GM13976 (cell line): ENCODE results near the gene DPY19L2.
"Not testable (repeated sequence)": the region's sequence is repeated elsewhere in the genome, so short reads cannot be mapped to it uniquely, and the experiment has no call there.

Source experiments
- DNase-seq: peaks from one replicate; pipeline ENCODE4 v3.0.0; 2012; ENCODE audit warnings: low spot score
- CTCF ChIP-seq: IDR thresholded peaks from 2 replicates; pipeline ENCODE4 v1.5.1; 2012; ENCODE audit warnings: borderline replicate concordance, mild to moderate bottlenecking; ENCODE audit not compliant: insufficient read depth; ENCODE audit errors: extremely low read depth, missing control alignments, control extremely low read depth
- in situ Hi-C: fragments of 300-500 bp; cut with MboI; formaldehyde crosslinking; loops from one replicate; pipeline ENCODE4 v1.12.0; 2022; ENCODE audit warnings: low sequenced_read_pairs, mixed read lengths, inconsistent platforms; ENCODE audit not compliant: unreplicated experiment

DPY19L2 gene

GRCh38 chr12:63583289-63583688 is 85.0 kb downstream of the DPY19L2 start:
- in situ Hi-C loops, DNase-seq: not testable (repeated sequence)

GRCh38 chr12:63577631-63578030 is 90.7 kb downstream of the DPY19L2 start:
- DNase-seq, in situ Hi-C loops: not testable (repeated sequence)

GRCh38 chr12:63572038-63572437 is 96.3 kb downstream of the DPY19L2 start:
- in situ Hi-C loops, DNase-seq: not testable (repeated sequence)

GRCh38 chr12:63558445-63558844 is 109.8 kb downstream of the DPY19L2 start:
- in situ Hi-C loops, DNase-seq: not testable (repeated sequence)

GRCh38 chr12:63551397-63551796 is 116.9 kb downstream of the DPY19L2 start:
- DNase-seq, in situ Hi-C loops: not testable (repeated sequence)

GRCh38 chr12:63549034-63549433 is 119.3 kb downstream of the DPY19L2 start:
- DNase-seq, in situ Hi-C loops: not testable (repeated sequence)

GRCh38 chr12:63545298-63545916 is 122.9 kb downstream of the DPY19L2 start:
- in situ Hi-C loops, DNase-seq: not testable (repeated sequence)

- in situ Hi-C loops, result not testable (repeated sequence)
These were observed 129.6 kb downstream of the DPY19L2 start for GRCh38 chr12:63538656-63539055.

GRCh38 chr12:63537838-63538237 is 130.5 kb downstream of the DPY19L2 start:
- in situ Hi-C loops, result not testable (repeated sequence)

More at GRCh38 chr12:63538656-63539055, 129.6 kb downstream of the DPY19L2 start:
- not testable (repeated sequence) for DNase-seq

GRCh38 chr12:63529641-63530040 is 138.7 kb downstream of the DPY19L2 start:
- in situ Hi-C loops, DNase-seq: not testable (repeated sequence)

More at GRCh38 chr12:63537838-63538237, 130.5 kb downstream of the DPY19L2 start:
- DNase-seq, result not testable (repeated sequence)

GRCh38 chr12:63525831-63526230 is 142.5 kb downstream of the DPY19L2 start:
- TF ChIP-seq CTCF, result no peak
- no peak for DNase-seq
- in situ Hi-C loops, result no loop called here

GRCh38 chr12:63521706-63522105 is 146.6 kb downstream of the DPY19L2 start:
- no peak for TF ChIP-seq CTCF
- DNase-seq, result no peak
- in situ Hi-C loops, result no loop called here
